HG02759 (cell line): Measurements from ENCODE around the gene TTC39C.

Experiments used
- ATAC-seq: cut with Tn5 transposase; IDR thresholded peaks from one replicate; pipeline ENCODE4 v1.9.1; 2021; ENCODE audit warnings: mild to moderate bottlenecking, moderate library complexity; ENCODE audit not compliant: unreplicated experiment

The TTC39C gene

GRCh38 chr18:24176727-24177416 is 162.3 kb downstream of the TTC39C start:
- ATAC-seq, result peak; percentile 93

GRCh38 chr18:24177499-24178133 is 163.1 kb downstream of the TTC39C start:
- ATAC-seq, result no peak

GRCh38 chr18:24180048-24180447 is 165.5 kb downstream of the TTC39C start:
- ATAC-seq, result no peak

DNA sequence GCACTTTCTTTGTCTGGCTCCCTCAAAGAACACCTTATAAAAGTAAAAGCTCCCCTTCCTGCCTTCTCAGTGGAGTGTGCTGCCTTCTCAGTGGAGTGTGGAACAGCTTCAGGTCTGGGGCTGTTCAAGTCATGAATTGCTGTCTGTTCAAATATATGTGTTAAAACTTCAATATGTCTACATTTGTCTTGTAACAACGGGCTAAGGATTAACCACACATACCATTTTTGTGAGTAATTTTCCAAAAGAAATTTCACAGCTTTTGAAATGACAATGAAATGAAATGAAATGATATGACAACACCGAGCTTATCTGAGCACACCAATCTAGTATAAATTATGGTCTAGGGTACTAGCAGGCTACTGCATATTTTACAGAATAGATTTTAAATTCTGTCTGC is 167.3 kb downstream of the TTC39C start:
- ATAC-seq, result no peak
